OCI-LY7 (cell line): Measurements from ENCODE around the gene BMERB1. TPM values are rescaled to one million over a fixed set of nuclear protein-coding genes. Genes with fewer than 3 reads are reported as not detected.

Source experiments
- BruUV-seq: library from RNA; stranded (reverse); fragments of 400-500 nt; replicated peaks from 2 replicates; lab custom pipeline; 2021; lab: Mats Ljungman, UMichigan
- CTCF ChIA-PET: fragments of 300-600 bp; sonication (Branson Sonifier 250); formaldehyde crosslinking; loops from one replicate; lab custom pipeline; 2022; ENCODE audit warnings: antibody characterized with exemption; ENCODE audit not compliant: unreplicated experiment; lab: Charles Lee
- POLR2A ChIA-PET: fragments of 300-600 bp; sonication (Branson Sonifier 250); formaldehyde crosslinking; loops from one replicate; lab custom pipeline; 2022; ENCODE audit warnings: antibody characterized with exemption; lab: Charles Lee
- DNase-seq: peaks from one replicate; pipeline ENCODE4 v3.0.0-alpha.2; 2015; ENCODE audit warnings: low spot score
- H2AFZ ChIP-seq: fragments of 200-600 bp; sonication (generic), shearing (Covaris generic); 2 replicates; pipeline ENCODE4 v1.6.1; 2014; ENCODE audit warnings: mild to moderate bottlenecking, antibody characterized with exemption, low read length, moderate library complexity
- H3K27ac ChIP-seq: fragments of 200-600 bp; sonication (generic); 2 replicates; pipeline ENCODE4 v1.5.1; 2014; ENCODE audit warnings: mixed run types, low read depth, mild to moderate bottlenecking, moderate library complexity, low read length, inconsistent platforms; ENCODE audit not compliant: poor library complexity, severe bottlenecking
- H3K36me3 ChIP-seq: fragments of 200-600 bp; sonication (generic); 2 replicates; pipeline ENCODE4 v1.6.1; 2014; ENCODE audit warnings: mild to moderate bottlenecking, antibody characterized with exemption, low read length, moderate library complexity, mixed read lengths; ENCODE audit not compliant: insufficient read depth
- H3K4me1 ChIP-seq: fragments of 200-600 bp; sonication (generic); 2 replicates; pipeline ENCODE4 v1.5.1; 2014; ENCODE audit warnings: mild to moderate bottlenecking, low read length; ENCODE audit not compliant: insufficient read depth, poor library complexity, severe bottlenecking
- H3K4me2 ChIP-seq: fragments of 200-600 bp; sonication (generic); 2 replicates; pipeline ENCODE4 v1.6.1; 2014; ENCODE audit warnings: mild to moderate bottlenecking, low read length
- H3K4me3 ChIP-seq: fragments of 200-600 bp; sonication (generic); 2 replicates; pipeline ENCODE4 v1.5.1; 2014; ENCODE audit warnings: mild to moderate bottlenecking, low read depth, low read length; ENCODE audit not compliant: poor library complexity, severe bottlenecking
- H3K79me2 ChIP-seq: fragments of 200-600 bp; sonication (generic); 2 replicates; pipeline ENCODE4 v1.6.1; 2016; ENCODE audit warnings: low read depth, mild to moderate bottlenecking, low read length, moderate library complexity, mixed read lengths; ENCODE audit not compliant: insufficient read depth
- H3K9me2 ChIP-seq: fragments of 200-600 bp; sonication (generic); 2 replicates; pipeline ENCODE4 v1.6.1; 2016; ENCODE audit warnings: mild to moderate bottlenecking, low read length, mixed read lengths; ENCODE audit not compliant: insufficient read depth
- H3K9me3 ChIP-seq: fragments of 200-600 bp; sonication (generic); 2 replicates; pipeline ENCODE4 v1.6.1; 2014; ENCODE audit warnings: mild to moderate bottlenecking, mixed run types, low read length, mixed read lengths
- H4K20me1 ChIP-seq: fragments of 200-600 bp; sonication (generic); 2 replicates; pipeline ENCODE4 v1.6.1; 2014; ENCODE audit warnings: mild to moderate bottlenecking, antibody characterized with exemption, low read length, moderate library complexity, mixed read lengths; ENCODE audit not compliant: insufficient read depth
- CTCF ChIP-seq: fragments of 200-600 bp; sonication (generic); conservative IDR thresholded peaks from 2 replicates; pipeline ENCODE4 v1.5.1; 2014; ENCODE audit warnings: mild to moderate bottlenecking, antibody characterized with exemption, low read length, moderate library complexity, mixed read lengths
- EZH2phosphoT487 ChIP-seq: fragments of 200-600 bp; sonication (generic); IDR thresholded peaks from 2 replicates; pipeline ENCODE4 v1.6.1; 2018; ENCODE audit warnings: low read depth, borderline replicate concordance, mild to moderate bottlenecking, mixed run types, antibody characterized with exemption, low read length, moderate library complexity, mixed read lengths
- intact Hi-C: fragments of 100-400 bp; cut with micrococcal nuclease; formaldehyde crosslinking; loops from one replicate; pipeline ENCODE4 v1.10.0; 2022; ENCODE audit not compliant: unreplicated experiment
- total RNA-seq, 2 experiments: library from RNA; depleted of rRNA in 1 of 2; stranded (reverse); fragments of >200 nt in 1 of 2; shearing (Covaris generic) in 1 of 2; gene quantifications; 2 replicates each; pipeline ENCODE4 v1.2.3, GENCODE V29; 2014 to 2022

BMERB1 gene
- total RNA-seq, 2 experiments from 2014 or later: not detected

GRCh38 chr16:15547768-15548096, 113.3 kb downstream of the BMERB1 start:
- H3K4me1 ChIP-seq: peaks cover 9% of the 10 kb centered on the region
- no peaks in the 10 kb centered on the region for H3K36me3 ChIP-seq
- TF ChIP-seq CTCF (no peak), EZH2phosphoT487 (no peak)
- no peak overlapping the region for H2AFZ ChIP-seq
- ChIA-PET CTCF (no interaction called here), POLR2A (no interaction called here)
- DNase-seq: no peak
- no peaks in the 10 kb centered on the region for H3K9me2 ChIP-seq
- no peaks in the 10 kb centered on the region; the same call in 1 of the 2 replicates for H3K9me3 ChIP-seq
- intact Hi-C loops: no loop called here
- H3K4me3 ChIP-seq: no peak overlapping the region
- no peaks in the 10 kb centered on the region for H3K79me2 ChIP-seq
- H4K20me1 ChIP-seq: no peaks in the 10 kb centered on the region
- no peak overlapping the region for H3K4me2 ChIP-seq
- no TSS peak for BruUV-seq
- H3K27ac ChIP-seq: no peak overlapping the region

- POLR2A ChIA-PET: no interaction called here
- H4K20me1 ChIP-seq: no peaks in the 10 kb centered on the region
- no peak overlapping the region for H2AFZ ChIP-seq
- no peak overlapping the region for H3K4me2 ChIP-seq
- H3K9me2 ChIP-seq: no peaks in the 10 kb centered on the region
- H3K4me3 ChIP-seq: no peak overlapping the region
- no peaks in the 10 kb centered on the region for H3K36me3 ChIP-seq
- H3K9me3 ChIP-seq: no peaks in the 10 kb centered on the region; the same call in 1 of the 2 replicates
- no peak for DNase-seq
- BruUV-seq: no TSS peak
- intact Hi-C loops: no loop called here
- CTCF ChIA-PET: no interaction called here
- no peaks in the 10 kb centered on the region for H3K79me2 ChIP-seq
- peaks cover 9% of the 10 kb centered on the region for H3K4me1 ChIP-seq
- H3K27ac ChIP-seq: no peak overlapping the region
- TF ChIP-seq CTCF: no peak
- no peak for TF ChIP-seq EZH2phosphoT487
Measured at GRCh38 chr16:15548482-15548891, 114.1 kb downstream of the BMERB1 start.

- Histone ChIP-seq H3K9me2 (no peaks in the 10 kb centered on the region), H3K79me2 (no peaks in the 10 kb centered on the region), H3K4me1 (peaks cover 9% of the 10 kb centered on the region), H3K4me3 (no peak overlapping the region), H3K27ac (no peak overlapping the region), H3K9me3 (no peaks in the 10 kb centered on the region), H3K36me3 (no peaks in the 10 kb centered on the region), H4K20me1 (no peaks in the 10 kb centered on the region), H2AFZ (no peak overlapping the region), H3K4me2 (no peak overlapping the region)
- POLR2A ChIA-PET: no interaction called here
- intact Hi-C loops: no loop called here
- no TSS peak for BruUV-seq
- CTCF ChIA-PET: no interaction called here
- no peak for TF ChIP-seq CTCF
- no peak for TF ChIP-seq EZH2phosphoT487
- no peak for DNase-seq
Measured at GRCh38 chr16:15552507-15552906, 118.1 kb downstream of the BMERB1 start.
